ENCODE results near the gene OR1K1.
"Not testable (repeated sequence)": the region's sequence is repeated elsewhere in the genome, so short reads cannot be mapped to it uniquely, and the experiment has no call there.

Gene OR1K1

DNA sequence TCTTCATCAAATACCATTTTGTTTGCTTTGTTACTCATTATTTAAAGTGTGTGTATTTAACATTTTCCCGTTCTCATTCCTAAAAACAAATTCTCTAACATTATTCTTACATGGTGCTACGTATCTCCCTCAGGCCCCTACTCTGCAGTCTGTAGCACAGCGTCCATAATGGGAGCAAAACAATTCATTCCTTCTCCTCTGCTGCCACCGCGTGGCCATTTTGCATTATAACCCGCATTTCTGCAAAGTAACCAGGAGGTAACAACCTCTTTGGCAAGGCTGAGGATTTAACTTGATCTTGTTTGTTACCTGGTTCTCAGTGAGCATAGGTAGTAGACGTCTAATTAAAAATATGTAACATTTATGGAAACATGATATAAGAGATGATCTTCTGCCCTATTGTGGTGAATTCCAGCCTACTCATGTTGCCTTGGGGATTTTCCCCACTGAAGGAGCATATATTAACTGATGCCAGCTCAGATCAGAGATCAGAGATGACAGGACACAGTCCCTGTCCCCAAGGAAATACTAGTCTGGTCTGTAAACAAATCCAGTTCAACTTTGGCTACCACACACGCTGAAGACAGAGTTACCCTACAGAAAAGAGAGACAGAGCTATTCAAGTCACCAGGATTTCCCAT is 10.5 kb downstream of the OR1K1 start:
- DNase-seq (ENCODE audit: extremely low read depth in 1 of 2, low read depth in 1 of 2), result peak in 1 of 2 donors; percentile 44

DNA sequence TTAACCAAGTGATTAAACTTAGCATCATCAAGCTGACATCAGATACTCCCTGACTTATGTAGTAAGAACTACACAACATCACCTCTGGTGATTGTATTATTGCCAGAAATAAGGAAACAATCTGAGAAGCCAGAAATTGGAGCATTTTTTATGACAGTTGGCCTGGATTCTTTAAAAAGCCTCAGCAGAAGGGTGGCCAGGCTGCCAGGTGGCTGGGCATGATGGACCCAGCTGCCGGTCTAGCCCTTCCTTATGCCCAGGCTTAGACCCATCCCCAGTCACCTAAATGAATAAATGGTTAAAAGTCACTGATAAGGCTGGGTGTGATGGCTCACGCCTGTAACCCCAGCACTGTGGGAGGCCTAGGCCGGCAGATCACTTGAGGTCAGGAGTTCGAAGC is 12.8 kb downstream of the OR1K1 start:
- no peak for DNase-seq (ENCODE audit: extremely low read depth in 1 of 2, low read depth in 1 of 2)

DNA sequence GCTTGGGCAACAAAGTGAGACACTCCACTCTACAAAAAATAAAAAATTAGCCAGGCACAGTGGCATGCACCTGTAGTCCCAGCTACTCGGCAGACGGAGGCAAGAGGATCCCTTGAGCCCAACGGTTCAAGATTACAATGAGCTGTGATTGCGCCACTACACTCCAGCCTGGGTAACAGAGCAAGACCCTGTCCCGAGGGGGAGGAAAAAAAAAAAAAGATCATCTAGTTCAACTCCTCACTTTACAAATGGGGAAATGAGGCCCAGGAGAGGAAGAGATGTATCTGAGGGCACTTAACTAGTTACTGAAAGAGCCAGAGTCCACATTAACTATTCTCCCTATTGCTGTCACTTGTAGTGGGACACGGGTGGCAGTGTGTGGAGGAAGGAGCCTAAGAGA is 14.6 kb downstream of the OR1K1 start:
- no peak for DNase-seq (ENCODE audit: extremely low read depth in 1 of 2, low read depth in 1 of 2)

DNA sequence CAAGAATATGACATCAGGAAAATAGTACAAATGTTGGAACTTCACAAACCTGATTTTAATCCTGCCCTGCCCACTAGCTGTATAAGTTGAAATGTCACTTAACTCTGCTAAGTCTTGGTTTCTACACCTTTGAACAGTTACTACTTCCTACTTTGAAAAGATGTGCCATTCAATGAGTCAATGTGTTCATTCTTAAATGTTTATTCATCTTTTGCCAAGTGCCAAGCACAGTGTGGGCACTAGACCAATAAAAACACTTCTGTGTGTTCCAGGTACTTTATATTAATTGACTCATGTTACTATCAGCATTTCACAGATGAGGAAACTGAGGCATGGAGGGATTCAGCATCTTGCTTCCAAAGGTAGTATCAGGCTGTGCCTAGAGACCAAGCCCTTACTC is 15.6 kb downstream of the OR1K1 start:
- DNase-seq (ENCODE audit: extremely low read depth in 1 of 2, low read depth in 1 of 2), result no peak

GRCh38 chr9:122816163-122816867 is 16.4 kb downstream of the OR1K1 start:
- peak in 1 of 2 donors; percentile 23 for DNase-seq (ENCODE audit: extremely low read depth in 1 of 2, low read depth in 1 of 2)

GRCh38 chr9:122819326-122819725 is 19.4 kb downstream of the OR1K1 start:
- DNase-seq (ENCODE audit: extremely low read depth in 1 of 2, low read depth in 1 of 2), result no peak

- no peak for DNase-seq (ENCODE audit: extremely low read depth in 1 of 2, low read depth in 1 of 2)
Observed at GRCh38 chr9:122819791-122820489, 20.0 kb downstream of the OR1K1 start.

DNA sequence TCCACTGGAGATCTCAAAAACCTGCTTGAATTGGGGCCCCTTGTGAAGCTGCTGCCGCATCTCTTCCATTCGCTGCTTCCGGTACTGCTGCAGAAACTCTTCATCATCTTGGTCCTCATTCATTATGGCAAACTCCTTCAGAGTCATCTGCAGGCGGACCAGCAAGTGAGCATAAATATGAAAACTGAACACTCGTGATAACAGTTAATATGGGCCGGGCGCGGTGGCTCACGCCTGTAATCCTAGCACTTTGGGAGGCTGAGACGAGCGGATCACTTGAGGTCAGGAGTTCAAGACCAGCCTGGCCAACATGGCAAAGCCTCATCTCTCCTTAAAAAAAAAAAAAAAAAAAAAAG is 20.5 kb downstream of the OR1K1 start:
- DNase-seq (ENCODE audit: extremely low read depth in 1 of 2, low read depth in 1 of 2), result no peak

DNA sequence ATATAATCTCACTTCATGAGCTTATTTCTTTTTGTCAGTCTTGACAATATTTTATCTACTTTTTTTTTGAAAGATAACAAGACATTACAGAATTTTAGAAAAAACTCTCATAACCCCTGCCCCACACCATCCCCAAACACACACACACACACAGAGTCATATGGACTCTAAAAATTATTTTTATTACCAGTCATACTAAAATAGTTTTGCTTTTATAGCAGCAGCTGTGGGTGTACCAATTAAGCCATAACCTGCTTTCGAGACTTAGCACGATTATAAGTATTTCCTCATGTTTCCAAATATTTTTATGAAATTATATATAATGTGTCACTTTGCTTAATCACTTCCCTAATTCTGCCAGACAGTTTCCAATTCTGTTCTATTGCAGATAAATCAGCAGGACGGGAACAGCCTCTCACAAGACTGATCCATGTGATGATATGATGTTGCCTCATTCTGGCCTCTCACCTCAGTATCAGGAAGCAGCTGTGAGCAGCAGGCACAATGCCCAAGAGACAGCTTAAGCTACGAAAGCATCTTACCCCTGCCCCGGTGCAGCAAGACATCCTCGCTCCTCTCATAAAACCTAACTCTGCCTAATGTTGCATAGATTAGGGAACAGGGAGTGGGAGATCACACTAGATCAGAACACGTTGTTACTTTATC is 21.5 kb downstream of the OR1K1 start:
- DNase-seq (ENCODE audit: extremely low read depth in 1 of 2, low read depth in 1 of 2), result no peak

DNA sequence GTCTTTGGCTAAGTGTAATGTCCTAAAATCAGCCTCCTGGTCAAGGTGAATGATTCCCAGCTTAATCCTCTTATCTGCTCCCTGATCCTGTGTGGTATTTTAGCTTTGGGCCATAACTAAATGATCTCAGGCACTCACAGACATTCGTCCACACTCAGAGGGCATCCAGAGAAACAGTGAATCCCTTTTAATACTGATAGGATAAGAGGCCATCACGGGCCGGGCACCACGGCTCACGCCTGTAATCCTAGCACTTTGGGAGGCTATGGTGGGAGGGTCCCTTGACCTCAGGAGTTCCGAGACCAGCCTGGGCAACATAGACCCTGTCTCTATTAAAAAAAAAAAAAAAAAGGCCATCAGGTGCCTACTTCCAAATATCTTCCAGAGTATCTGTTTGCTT is 22.1 kb downstream of the OR1K1 start:
- DNase-seq (ENCODE audit: extremely low read depth in 1 of 2, low read depth in 1 of 2), result no peak

GRCh38 chr9:122822938-122823337 is 23.0 kb downstream of the OR1K1 start:
- no peak for DNase-seq (ENCODE audit: extremely low read depth in 1 of 2, low read depth in 1 of 2)

GRCh38 chr9:122827761-122828093 is 27.8 kb downstream of the OR1K1 start:
- DNase-seq (ENCODE audit: extremely low read depth in 1 of 2, low read depth in 1 of 2), result no peak

- DNase-seq (ENCODE audit: extremely low read depth in 1 of 2, low read depth in 1 of 2), result not testable (repeated sequence)
Observed at GRCh38 chr9:122828965-122829284, 29.0 kb downstream of the OR1K1 start.

DNA sequence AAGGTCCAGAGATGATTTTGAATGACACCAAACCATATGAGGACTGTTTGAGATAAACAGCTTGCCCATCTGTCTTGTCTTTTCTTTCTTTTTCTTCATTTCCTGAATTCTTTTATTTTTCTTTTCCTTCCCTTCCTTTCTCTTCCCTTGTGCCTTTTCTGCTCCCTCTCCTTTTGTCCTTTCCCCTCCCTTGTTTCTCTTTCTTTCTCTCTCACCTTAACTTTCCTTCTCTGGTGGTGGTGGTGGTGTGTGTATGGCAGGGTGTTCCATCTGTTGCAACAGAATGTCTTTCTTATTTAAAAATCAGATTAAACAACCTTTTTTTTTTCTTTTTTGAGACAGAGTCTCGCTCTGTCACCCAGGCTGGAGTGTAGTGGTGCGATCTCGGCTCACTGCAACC is 32.3 kb downstream of the OR1K1 start:
- no peak for DNase-seq (ENCODE audit: extremely low read depth in 1 of 2, low read depth in 1 of 2)

DNA sequence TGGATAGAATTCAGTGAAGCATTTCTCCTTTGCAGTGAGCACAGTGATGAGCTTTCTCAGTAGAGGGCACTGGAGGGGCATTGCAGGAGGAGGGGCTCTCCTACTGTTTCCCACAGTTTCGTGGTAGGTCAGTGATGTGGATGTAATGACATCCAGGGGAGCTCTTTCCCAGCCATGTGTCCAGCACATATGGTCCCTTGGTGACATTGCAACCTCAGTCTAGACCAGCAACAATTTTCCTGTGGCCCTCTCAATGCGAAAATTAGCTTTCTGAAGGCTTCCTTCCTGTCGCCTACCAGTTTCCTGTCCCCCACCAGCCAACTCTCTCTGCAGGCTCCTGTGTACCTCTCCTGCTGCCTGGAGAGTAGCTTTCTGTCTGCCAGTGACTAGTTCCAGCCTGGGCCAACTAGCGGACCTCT is 35.4 kb downstream of the OR1K1 start:
- DNase-seq (ENCODE audit: extremely low read depth in 1 of 2, low read depth in 1 of 2), result no peak

- DNase-seq (ENCODE audit: extremely low read depth in 1 of 2, low read depth in 1 of 2), result no peak
Observed at GRCh38 chr9:122837266-122837850, 37.4 kb downstream of the OR1K1 start.

DNA sequence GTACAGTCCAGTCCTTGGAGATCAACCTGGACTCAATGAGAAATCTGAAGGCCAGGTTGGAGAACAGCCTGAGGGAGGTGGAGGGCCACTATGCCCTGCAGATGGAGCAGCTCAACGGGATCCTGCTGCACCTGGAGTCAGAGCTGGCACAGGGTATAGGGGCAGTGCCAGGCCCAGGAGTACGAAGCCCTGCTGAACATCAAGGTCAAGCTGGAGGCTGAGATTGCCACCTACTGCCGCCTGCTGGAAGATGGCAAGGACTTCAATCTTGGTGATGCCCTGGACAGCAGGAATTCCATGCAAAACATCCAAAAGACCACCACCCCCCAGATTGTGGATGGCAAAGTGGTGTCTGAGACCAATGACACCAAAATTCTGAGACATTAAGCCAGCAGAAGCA is 38.5 kb downstream of the OR1K1 start:
- DNase-seq (ENCODE audit: extremely low read depth in 1 of 2, low read depth in 1 of 2), result not testable (repeated sequence)

GRCh38 chr9:122841501-122841900 is 41.6 kb downstream of the OR1K1 start:
- no peak for DNase-seq (ENCODE audit: extremely low read depth in 1 of 2, low read depth in 1 of 2)

DNA sequence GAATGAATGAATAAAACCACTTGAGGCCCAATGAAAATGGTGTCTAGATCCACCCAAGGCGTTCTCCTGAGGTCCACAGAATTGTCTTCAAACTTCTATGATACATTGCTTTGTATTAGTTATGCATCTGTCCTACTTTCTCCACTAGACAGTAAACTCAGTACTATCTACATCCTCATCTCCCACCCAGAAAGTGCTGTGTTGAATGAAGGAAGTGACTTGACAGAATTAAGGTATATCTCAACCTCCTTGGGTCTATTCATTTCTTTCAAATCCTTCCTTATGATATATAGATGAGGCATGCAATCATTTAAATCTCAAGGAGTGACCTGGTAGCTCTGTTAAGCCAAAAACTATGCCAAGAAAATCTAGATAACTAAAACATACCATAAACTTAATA is 44.2 kb downstream of the OR1K1 start:
- no peak for DNase-seq (ENCODE audit: extremely low read depth in 1 of 2, low read depth in 1 of 2)

DNA sequence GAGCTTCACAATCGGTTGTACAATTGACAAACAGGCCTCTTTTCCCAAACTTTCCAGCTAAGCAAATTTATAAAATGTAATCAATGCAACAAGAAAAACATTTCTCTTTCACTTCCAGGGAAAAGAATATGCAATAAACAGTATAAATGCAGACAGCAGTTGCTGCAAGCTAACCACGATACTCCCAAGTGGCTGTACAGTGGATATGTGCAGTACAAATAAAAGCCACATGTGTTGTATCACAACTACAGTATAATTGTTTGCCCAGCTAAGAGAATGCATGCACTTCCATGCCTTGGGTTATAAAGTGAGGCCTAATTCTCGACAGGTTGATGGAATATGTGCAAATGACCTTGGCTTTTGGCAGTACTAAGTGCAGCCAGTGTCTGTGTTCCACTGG is 45.2 kb downstream of the OR1K1 start:
- no peak for DNase-seq (ENCODE audit: extremely low read depth in 1 of 2, low read depth in 1 of 2)

- DNase-seq (ENCODE audit: extremely low read depth in 1 of 2, low read depth in 1 of 2), result no peak
Observed at GRCh38 chr9:122846371-122846940, 46.5 kb downstream of the OR1K1 start.

All from stimulated activated CD8-positive, alpha-beta memory T cell treated with anti-CD3 and anti-CD28 coated beads, Interleukin-7, amount 100 ng/mL, for 48 hours (primary cell).